K562 (cell line): Measurements from ENCODE around the gene GJC2. TPM values are rescaled to one million over a fixed set of nuclear protein-coding genes. Genes with fewer than 3 reads are reported as not detected.

Source experiments
- AFF1 ChIP-seq, 2 experiments: fragments of 450-650 bp; IDR thresholded peaks; 2 replicates each; pipeline ENCODE4 v1.6.1; 2018; ENCODE audit warnings: mild to moderate bottlenecking in 2 of 2, low read depth in 1 of 2; ENCODE audit not compliant: partially characterized antibody in 2 of 2
- PML ChIP-seq: IDR thresholded peaks from 2 replicates; pipeline ENCODE4 v1.6.1; 2012; ENCODE audit warnings: low read length, inconsistent platforms
- PPARD ChIP-seq: fragments of 250-450 bp; sonication (Bioruptor Pico); IDR thresholded peaks from 2 replicates; pipeline ENCODE4 v1.8.0; 2022; ENCODE audit warnings: inconsistent platforms, mild to moderate bottlenecking, moderate library complexity
- SMARCA4 ChIP-seq: fragments of 450-650 bp; IDR thresholded peaks from 2 replicates; pipeline ENCODE4 v1.6.1; 2016
- TEAD4 ChIP-seq, 2 experiments: sonication (generic) in 1 of 2; formaldehyde crosslinking in 1 of 2; IDR thresholded peaks; 2 replicates each; pipeline versions ENCODE4 v1.6.1 to v1.8.0; 2012 to 2022; ENCODE audit warnings: borderline replicate concordance in 1 of 2, inconsistent platforms in 1 of 2, low read length in 1 of 2, mild to moderate bottlenecking in 1 of 2, missing genetic modification reagents in 1 of 2
- polyA plus RNA-seq, 8 experiments: library from polyadenylated mRNA; depleted of rRNA in 4 of 8; stranded (reverse) in 5 of 8; unstranded in 3 of 8; fragments of >200 nt; fragmentation: Nextera tagmentation in 2 of 8; fragmentation: Illumina TruSeq in 1 of 8; extraction: Ambion mirVana in 2 of 8; extraction: Trizol in 1 of 8; gene quantifications; 2 replicates each; pipeline versions ENCODE4 v1.2.1 to v1.2.3, GENCODE V29; 2011 to 2014; ENCODE audit warnings: inconsistent platforms in 1 of 8, missing spikeins in 1 of 8
- total RNA-seq, 7 experiments: library from RNA; depleted of rRNA in 6 of 7; stranded (reverse); fragments of >200 nt in 6 of 7; fragmentation: Illumina TruSeq in 2 of 7; extraction: Trizol in 2 of 7; gene quantifications; 2 replicates each; pipeline versions ENCODE4 v1.2.1 to v1.2.3, GENCODE V29; 2011 to 2021; ENCODE audit warnings: low replicate concordance in 1 of 7
- TF ChIP-seq, protein P1 (sequence below): sonication (generic); formaldehyde crosslinking; IDR thresholded peaks from 2 replicates; pipeline ENCODE4 v1.8.0; 2022; ENCODE audit warnings: mild to moderate bottlenecking, missing genetic modification reagents
- TF ChIP-seq, protein P2 (sequence below): fragments of 450-650 bp; IDR thresholded peaks from 2 replicates; pipeline ENCODE4 v1.6.1; 2016; ENCODE audit warnings: mild to moderate bottlenecking, moderate library complexity

Gene GJC2
- total and polyA plus RNA-seq, 9 of the 15 experiments (the other 6 are each of a cell fraction or from before 2014, with no cell fraction given) = 0.03 to 0.62 (median 0.11) TPM; not detected in 2

DNA sequence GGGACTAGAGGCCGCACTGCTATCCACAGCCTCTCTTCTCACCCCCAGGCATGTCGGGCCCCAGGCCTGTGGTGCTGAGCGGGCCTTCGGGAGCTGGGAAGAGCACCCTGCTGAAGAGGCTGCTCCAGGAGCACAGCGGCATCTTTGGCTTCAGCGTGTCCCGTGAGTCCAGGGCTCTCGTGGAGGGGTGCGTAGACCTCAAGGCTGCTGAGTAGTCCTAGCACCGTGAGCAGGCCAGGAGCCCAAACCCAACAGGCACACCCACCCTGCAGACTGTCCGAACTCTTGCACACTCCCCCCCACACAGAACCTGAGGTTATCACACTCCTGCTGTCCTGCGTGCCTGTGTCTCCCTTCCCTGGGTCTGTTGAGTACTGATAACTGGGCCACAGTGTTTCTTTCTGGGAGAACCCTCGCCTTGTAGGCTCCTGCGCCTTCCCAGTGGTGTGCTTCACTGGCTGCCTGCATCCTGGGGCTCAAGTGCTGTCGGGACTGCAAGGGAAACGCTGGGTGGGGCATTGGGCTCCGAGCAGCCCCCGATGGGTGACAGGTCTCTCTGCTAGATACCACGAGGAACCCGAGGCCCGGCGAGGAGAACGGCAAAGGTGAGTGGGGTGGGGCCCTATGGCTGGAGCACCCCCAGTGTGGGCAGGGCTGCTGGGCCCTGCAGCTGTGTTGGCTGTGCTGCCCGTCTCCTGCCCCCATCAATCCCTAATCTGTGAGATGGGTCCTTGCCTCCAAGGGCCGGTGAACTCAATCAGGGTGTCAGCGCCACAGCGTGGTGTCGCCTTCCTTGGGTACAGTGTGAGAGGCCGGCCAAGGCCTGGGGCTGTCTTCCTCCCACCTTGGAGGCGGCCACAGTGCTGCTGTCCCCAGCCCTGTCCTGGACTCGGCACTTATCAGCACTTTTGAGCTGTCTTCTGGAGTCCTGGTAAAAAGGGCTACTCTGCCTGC is 4.0 kb upstream of the GJC2 start (continued):
- TF ChIP-seq, protein P1, sequence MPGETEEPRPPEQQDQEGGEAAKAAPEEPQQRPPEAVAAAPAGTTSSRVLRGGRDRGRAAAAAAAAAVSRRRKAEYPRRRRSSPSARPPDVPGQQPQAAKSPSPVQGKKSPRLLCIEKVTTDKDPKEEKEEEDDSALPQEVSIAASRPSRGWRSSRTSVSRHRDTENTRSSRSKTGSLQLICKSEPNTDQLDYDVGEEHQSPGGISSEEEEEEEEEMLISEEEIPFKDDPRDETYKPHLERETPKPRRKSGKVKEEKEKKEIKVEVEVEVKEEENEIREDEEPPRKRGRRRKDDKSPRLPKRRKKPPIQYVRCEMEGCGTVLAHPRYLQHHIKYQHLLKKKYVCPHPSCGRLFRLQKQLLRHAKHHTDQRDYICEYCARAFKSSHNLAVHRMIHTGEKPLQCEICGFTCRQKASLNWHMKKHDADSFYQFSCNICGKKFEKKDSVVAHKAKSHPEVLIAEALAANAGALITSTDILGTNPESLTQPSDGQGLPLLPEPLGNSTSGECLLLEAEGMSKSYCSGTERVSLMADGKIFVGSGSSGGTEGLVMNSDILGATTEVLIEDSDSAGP (CRISPR knock-in tag) = no peak
- TF ChIP-seq AFF1 (IDR thresholded peaks at IDR 0.05; ENCODE audit: low read depth in 1 of 2, partially characterized antibody in 2 of 2) = peak in 1 of 2 experiments; percentile 51
- peak; percentile 91 for TF ChIP-seq PML
- TF ChIP-seq, protein P2, sequence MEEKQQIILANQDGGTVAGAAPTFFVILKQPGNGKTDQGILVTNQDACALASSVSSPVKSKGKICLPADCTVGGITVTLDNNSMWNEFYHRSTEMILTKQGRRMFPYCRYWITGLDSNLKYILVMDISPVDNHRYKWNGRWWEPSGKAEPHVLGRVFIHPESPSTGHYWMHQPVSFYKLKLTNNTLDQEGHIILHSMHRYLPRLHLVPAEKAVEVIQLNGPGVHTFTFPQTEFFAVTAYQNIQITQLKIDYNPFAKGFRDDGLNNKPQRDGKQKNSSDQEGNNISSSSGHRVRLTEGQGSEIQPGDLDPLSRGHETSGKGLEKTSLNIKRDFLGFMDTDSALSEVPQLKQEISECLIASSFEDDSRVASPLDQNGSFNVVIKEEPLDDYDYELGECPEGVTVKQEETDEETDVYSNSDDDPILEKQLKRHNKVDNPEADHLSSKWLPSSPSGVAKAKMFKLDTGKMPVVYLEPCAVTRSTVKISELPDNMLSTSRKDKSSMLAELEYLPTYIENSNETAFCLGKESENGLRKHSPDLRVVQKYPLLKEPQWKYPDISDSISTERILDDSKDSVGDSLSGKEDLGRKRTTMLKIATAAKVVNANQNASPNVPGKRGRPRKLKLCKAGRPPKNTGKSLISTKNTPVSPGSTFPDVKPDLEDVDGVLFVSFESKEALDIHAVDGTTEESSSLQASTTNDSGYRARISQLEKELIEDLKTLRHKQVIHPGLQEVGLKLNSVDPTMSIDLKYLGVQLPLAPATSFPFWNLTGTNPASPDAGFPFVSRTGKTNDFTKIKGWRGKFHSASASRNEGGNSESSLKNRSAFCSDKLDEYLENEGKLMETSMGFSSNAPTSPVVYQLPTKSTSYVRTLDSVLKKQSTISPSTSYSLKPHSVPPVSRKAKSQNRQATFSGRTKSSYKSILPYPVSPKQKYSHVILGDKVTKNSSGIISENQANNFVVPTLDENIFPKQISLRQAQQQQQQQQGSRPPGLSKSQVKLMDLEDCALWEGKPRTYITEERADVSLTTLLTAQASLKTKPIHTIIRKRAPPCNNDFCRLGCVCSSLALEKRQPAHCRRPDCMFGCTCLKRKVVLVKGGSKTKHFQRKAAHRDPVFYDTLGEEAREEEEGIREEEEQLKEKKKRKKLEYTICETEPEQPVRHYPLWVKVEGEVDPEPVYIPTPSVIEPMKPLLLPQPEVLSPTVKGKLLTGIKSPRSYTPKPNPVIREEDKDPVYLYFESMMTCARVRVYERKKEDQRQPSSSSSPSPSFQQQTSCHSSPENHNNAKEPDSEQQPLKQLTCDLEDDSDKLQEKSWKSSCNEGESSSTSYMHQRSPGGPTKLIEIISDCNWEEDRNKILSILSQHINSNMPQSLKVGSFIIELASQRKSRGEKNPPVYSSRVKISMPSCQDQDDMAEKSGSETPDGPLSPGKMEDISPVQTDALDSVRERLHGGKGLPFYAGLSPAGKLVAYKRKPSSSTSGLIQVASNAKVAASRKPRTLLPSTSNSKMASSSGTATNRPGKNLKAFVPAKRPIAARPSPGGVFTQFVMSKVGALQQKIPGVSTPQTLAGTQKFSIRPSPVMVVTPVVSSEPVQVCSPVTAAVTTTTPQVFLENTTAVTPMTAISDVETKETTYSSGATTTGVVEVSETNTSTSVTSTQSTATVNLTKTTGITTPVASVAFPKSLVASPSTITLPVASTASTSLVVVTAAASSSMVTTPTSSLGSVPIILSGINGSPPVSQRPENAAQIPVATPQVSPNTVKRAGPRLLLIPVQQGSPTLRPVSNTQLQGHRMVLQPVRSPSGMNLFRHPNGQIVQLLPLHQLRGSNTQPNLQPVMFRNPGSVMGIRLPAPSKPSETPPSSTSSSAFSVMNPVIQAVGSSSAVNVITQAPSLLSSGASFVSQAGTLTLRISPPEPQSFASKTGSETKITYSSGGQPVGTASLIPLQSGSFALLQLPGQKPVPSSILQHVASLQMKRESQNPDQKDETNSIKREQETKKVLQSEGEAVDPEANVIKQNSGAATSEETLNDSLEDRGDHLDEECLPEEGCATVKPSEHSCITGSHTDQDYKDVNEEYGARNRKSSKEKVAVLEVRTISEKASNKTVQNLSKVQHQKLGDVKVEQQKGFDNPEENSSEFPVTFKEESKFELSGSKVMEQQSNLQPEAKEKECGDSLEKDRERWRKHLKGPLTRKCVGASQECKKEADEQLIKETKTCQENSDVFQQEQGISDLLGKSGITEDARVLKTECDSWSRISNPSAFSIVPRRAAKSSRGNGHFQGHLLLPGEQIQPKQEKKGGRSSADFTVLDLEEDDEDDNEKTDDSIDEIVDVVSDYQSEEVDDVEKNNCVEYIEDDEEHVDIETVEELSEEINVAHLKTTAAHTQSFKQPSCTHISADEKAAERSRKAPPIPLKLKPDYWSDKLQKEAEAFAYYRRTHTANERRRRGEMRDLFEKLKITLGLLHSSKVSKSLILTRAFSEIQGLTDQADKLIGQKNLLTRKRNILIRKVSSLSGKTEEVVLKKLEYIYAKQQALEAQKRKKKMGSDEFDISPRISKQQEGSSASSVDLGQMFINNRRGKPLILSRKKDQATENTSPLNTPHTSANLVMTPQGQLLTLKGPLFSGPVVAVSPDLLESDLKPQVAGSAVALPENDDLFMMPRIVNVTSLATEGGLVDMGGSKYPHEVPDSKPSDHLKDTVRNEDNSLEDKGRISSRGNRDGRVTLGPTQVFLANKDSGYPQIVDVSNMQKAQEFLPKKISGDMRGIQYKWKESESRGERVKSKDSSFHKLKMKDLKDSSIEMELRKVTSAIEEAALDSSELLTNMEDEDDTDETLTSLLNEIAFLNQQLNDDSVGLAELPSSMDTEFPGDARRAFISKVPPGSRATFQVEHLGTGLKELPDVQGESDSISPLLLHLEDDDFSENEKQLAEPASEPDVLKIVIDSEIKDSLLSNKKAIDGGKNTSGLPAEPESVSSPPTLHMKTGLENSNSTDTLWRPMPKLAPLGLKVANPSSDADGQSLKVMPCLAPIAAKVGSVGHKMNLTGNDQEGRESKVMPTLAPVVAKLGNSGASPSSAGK = no peak
- TF ChIP-seq SMARCA4 = peak; percentile 95
- TF ChIP-seq PPARD (CRISPR knock-in tag) = no peak
- peak; percentile 95 for TF ChIP-seq TEAD4 (IDR thresholded peaks at IDR 0.05; ENCODE audit: low read length)
- TF ChIP-seq TEAD4 (CRISPR knock-in tag; IDR thresholded peaks at IDR 0.05; ENCODE audit: borderline replicate concordance) = no peak
